GM12891 (cell line): ENCODE results near the gene BCO1.

Experiments used
- DNase-seq: peaks from one replicate; pipeline ENCODE4 v3.0.0; 2011; ENCODE audit warnings: low spot score; ENCODE audit not compliant: insufficient read length
- FAIRE-seq: peaks from 2 replicates; lab custom pipeline; 2011; peaks lifted over from hg19 to GRCh38; lab: Jason Lieb, UNC
- PAX5 ChIP-seq: IDR thresholded peaks from 2 replicates; pipeline ENCODE4 v1.6.1; 2011; ENCODE audit warnings: low read length, moderate library complexity, mild to moderate bottlenecking; ENCODE audit not compliant: insufficient read depth, severe bottlenecking
- POLR2A ChIP-seq: IDR thresholded peaks from 2 replicates; pipeline ENCODE4 v1.6.1; 2011; ENCODE audit warnings: low read depth, low read length, control low read depth
- POLR2AphosphoS5 ChIP-seq: IDR thresholded peaks from 2 replicates; pipeline ENCODE4 v1.6.1; 2011; ENCODE audit warnings: low read depth, low read length, control low read depth
- POU2F2 ChIP-seq: IDR thresholded peaks from 2 replicates; pipeline ENCODE4 v1.6.1; 2011; ENCODE audit warnings: low read depth, mild to moderate bottlenecking, control low read depth, low read length, moderate library complexity
- SPI1 ChIP-seq: IDR thresholded peaks from 2 replicates; pipeline ENCODE4 v1.6.1; 2011; ENCODE audit warnings: low read depth, low read length, control low read depth
- TAF1 ChIP-seq: IDR thresholded peaks from 2 replicates; pipeline ENCODE4 v1.6.1; 2011; ENCODE audit warnings: low read depth, low read length, control low read depth

The BCO1 gene

GRCh38 chr16:81229811-81230210, 8.7 kb upstream of the BCO1 start:
- DNase-seq (no peak), FAIRE-seq (no peak)
- no peak for TF ChIP-seq TAF1
- no peak for TF ChIP-seq POU2F2
- no peak for TF ChIP-seq POLR2A
- TF ChIP-seq PAX5, result no peak
- TF ChIP-seq POLR2AphosphoS5, result no peak
- TF ChIP-seq SPI1, result no peak

GRCh38 chr16:81231014-81231413, 7.5 kb upstream of the BCO1 start:
- DNase-seq, result no peak
- no peak for FAIRE-seq
- TF ChIP-seq POU2F2, result no peak
- no peak for TF ChIP-seq POLR2AphosphoS5
- no peak for TF ChIP-seq SPI1
- TF ChIP-seq PAX5, result no peak
- TF ChIP-seq POLR2A, result no peak
- TF ChIP-seq TAF1, result no peak

GRCh38 chr16:81232740-81233367, 5.6 kb upstream of the BCO1 start:
- FAIRE-seq (no peak), DNase-seq (no peak)
- TF ChIP-seq POU2F2, result no peak
- TF ChIP-seq POLR2AphosphoS5, result no peak
- TF ChIP-seq SPI1, result no peak

- FAIRE-seq (no peak), DNase-seq (no peak)
- TF ChIP-seq PAX5, result no peak
- TF ChIP-seq POLR2AphosphoS5, result no peak
- TF ChIP-seq POLR2A, result no peak
- no peak for TF ChIP-seq TAF1
- TF ChIP-seq POU2F2, result no peak
- TF ChIP-seq SPI1, result no peak
Observed at GRCh38 chr16:81237282-81237681, 1.2 kb upstream of the BCO1 start.

- FAIRE-seq (no peak), DNase-seq (no peak)
- TF ChIP-seq PAX5, result no peak
- no peak for TF ChIP-seq POLR2A
- TF ChIP-seq POU2F2, result no peak
- TF ChIP-seq SPI1, result no peak
- no peak for TF ChIP-seq POLR2AphosphoS5
- TF ChIP-seq TAF1, result no peak
Observed at GRCh38 chr16:81237942-81238295, 570 bp upstream of the BCO1 start.

DNA sequence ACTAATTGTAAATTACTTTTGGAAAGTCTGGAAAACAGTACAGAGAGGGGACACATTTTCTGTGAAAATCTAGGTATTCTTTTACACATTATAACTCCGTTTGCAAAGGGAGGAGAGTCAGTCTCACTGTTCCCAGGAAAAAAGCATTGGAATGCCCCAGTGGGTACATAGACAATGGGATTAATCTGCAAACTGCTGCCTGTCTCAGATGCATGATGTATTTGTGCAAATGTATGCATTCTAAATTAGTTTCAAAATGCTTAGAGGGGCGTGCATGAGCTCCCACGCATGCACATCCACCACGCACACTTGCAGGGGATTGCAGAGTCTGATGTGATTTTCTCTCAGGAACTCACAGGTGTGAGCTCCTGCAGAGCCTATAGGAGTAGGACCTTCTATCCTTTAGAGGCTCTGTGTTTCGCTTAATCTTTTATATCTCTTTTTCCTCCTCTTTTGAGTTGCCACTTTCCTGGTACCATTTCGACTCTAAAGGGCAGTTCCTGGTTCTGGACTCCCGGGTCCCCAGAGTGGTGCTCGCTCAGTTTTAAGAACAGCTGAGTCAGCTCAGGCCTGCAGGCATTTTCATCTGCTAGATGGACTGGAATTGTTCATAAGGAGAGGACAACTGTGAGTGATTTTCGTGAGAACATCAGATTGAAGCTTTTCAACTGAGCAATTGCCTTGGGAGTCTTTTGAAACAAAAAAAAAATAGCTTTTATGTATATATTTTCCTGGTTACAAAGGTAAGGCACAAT, 1.1 kb downstream of the BCO1 start:
- TF ChIP-seq PAX5, result no peak
- no peak for TF ChIP-seq SPI1
- no peak for TF ChIP-seq POU2F2
- FAIRE-seq (no peak), DNase-seq (no peak)

DNA sequence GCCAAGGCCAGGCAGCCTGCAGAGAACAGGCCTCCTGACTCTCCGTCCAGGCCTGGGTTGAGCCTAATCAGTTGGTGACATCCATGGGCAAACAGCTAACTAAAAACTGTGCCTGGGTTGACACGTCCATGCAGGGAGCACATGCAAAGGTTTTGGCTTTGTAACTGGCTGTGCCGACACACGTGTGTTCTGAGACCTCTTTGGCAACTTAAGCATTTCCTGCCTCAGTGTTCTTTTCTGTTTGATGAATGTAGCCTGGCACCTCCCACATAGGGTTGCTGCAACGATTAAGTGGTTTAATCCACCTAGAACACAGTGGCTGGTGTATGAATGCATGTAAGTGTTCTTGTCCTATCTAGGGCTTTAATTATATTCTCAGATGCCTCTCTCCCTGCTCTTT, 3.2 kb downstream of the BCO1 start:
- no peak for DNase-seq
- TF ChIP-seq POLR2A (no peak), TAF1 (no peak), POU2F2 (no peak), SPI1 (no peak), POLR2AphosphoS5 (no peak), PAX5 (no peak)
- no peak for FAIRE-seq

- DNase-seq (no peak), FAIRE-seq (no peak)
- TF ChIP-seq PAX5, result no peak
- TF ChIP-seq SPI1, result no peak
- TF ChIP-seq POLR2AphosphoS5, result no peak
- no peak for TF ChIP-seq TAF1
- no peak for TF ChIP-seq POLR2A
- TF ChIP-seq POU2F2, result no peak
Observed at GRCh38 chr16:81242977-81243618, 4.6 kb downstream of the BCO1 start.

GRCh38 chr16:81243942-81244341, 5.5 kb downstream of the BCO1 start:
- no peak for DNase-seq
- no peak for FAIRE-seq
- no peak for TF ChIP-seq PAX5
- TF ChIP-seq SPI1, result no peak
- no peak for TF ChIP-seq TAF1
- no peak for TF ChIP-seq POLR2A
- TF ChIP-seq POLR2AphosphoS5, result no peak
- TF ChIP-seq POU2F2, result no peak
